Ureter (tissue), 1 donor: ENCODE results near the gene KLHDC7B. TPM values are rescaled to one million over a fixed set of nuclear protein-coding genes. Genes with fewer than 3 reads are reported as not detected.

Experiments used
- DNase-seq: peaks from one replicate; pipeline ENCODE4 v3.0.0-alpha.2; 2020; ENCODE audit warnings: low spot score
- total RNA-seq: library from RNA; stranded (reverse); gene quantifications from one replicate; pipeline ENCODE4 v1.2.4, GENCODE V29; 2023
- donor health status: DM: yes; HTN: yes; CAD: no.

The KLHDC7B gene
- total RNA-seq, 1 donor from 2014 or later, result 1.2 TPM

DNA sequence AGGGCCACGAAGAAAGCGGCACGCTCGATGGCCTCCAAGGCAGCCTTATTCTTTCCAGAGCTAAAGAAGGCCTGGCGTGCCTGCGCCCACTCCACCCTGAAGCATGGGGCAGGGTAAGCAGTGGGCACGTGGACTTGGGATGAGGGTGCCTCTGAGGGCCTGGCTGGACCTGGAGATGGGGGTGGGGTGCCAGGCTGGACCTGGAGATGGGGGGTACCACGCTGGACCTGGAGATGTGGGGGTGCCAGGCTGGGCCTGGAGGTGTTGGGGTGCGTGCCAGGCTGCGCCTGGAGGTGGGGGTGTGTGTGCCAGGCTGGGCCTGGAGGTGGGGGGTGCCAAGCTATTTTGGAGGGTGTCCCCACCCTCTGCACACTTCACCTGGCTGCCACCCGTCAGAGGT lies 27.3 kb downstream of the KLHDC7B start:
- no peak for DNase-seq

DNA sequence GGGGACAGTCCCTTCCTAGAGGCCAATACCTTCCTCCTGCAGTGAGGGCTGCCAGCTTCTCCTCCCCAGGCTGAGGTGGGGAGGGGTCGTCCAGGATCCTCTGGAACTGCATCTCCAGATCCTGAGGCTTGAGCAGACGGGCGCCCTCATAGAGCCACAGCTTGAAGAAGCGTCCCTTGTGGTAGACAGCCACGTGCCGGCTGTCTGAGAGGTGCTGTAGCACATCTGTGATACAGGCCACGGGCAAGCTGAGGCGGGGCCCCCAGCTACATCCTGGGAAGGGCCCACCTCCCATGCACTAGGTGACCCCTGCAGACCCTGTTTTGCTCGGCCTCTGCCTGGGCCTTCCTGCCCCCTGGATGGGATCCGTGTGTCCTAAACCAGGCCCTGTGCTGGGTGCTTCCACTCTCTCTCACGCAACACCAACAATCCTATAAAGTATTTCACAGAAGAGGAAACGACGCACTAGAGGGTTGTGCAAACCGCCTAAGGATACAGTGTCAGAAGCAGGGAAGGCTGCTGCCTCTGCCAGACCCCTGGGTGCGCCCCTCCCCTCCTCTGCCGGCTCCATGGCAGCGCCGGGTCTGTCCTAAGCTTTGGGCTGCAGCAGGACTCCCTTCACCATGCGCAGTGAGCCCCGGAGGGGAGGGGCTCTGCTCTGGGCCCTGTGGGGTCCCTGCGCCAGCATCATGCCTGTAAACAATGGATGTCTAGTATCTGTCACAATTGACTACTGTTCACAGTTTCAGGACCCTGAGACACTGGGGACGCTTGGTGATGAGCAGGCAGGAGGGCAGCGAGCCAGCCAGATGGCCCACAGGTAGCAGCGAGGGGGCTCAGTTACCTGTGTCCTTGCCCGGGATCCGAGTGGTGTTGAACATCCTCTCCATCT lies 28.0 kb downstream of the KLHDC7B start:
- no peak for DNase-seq

DNA sequence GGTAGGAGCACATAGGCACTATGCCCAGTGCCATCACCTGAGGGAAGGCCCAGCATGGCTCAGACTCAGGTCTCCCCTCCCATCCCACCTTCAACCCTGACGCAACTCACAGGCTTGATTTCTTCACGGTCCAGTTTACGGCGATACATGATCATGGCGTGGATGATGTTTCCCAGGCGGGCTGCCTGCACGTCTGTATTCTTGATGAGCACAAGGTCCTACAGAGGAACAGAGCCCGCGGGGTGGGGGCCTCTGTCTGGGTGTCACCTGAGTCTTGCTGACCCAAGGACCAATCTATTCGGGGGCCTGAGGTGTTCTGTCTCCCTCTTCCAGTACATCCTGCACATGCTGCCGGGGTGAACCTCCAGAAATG lies 28.7 kb downstream of the KLHDC7B start:
- no peak for DNase-seq

DNA sequence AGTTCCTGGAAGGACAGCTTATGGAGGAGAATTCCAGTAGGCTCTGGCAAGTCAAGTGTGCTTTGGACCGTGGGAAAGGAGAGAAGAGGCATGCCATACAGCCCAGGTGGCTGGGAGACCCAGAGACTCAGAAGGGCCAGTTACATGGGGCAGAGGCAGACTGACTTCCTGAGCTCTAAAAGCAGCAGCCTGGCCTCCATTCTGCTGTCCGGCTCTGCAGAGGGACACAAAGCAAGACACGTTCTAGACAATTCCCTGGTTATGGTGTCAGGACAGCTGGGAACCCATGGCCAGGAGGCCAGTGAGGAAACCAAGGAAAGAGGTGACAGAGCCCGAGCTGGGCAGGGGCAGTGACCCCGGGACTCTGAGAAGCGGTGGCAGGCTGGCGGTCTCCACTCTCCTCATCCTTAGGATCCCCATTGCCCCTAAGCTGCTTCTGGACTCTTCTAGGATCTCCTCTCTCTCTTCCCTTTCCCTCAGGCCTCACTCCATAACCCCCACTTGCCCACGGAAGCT lies 29.8 kb downstream of the KLHDC7B start:
- no peak for DNase-seq

DNA sequence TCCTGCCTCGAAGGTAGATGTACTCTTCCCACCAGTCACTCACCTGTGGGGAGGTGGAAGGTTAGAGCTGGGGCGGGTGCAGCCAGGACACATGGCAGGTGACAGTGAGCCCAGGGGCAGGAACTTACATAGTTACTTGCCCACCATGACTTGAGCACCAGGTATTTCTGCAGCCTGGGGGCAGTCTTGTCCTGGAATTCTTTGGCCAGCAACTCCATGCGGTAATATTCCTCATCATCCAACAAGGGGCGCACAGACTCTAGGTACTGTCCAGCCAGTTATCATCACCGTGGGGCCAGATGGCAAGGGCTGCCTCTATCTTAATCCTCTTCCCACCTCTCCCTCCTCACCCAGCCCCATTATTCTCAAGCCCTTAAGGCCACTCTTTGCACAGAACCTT lies 30.4 kb downstream of the KLHDC7B start:
- DNase-seq, result no peak

DNA sequence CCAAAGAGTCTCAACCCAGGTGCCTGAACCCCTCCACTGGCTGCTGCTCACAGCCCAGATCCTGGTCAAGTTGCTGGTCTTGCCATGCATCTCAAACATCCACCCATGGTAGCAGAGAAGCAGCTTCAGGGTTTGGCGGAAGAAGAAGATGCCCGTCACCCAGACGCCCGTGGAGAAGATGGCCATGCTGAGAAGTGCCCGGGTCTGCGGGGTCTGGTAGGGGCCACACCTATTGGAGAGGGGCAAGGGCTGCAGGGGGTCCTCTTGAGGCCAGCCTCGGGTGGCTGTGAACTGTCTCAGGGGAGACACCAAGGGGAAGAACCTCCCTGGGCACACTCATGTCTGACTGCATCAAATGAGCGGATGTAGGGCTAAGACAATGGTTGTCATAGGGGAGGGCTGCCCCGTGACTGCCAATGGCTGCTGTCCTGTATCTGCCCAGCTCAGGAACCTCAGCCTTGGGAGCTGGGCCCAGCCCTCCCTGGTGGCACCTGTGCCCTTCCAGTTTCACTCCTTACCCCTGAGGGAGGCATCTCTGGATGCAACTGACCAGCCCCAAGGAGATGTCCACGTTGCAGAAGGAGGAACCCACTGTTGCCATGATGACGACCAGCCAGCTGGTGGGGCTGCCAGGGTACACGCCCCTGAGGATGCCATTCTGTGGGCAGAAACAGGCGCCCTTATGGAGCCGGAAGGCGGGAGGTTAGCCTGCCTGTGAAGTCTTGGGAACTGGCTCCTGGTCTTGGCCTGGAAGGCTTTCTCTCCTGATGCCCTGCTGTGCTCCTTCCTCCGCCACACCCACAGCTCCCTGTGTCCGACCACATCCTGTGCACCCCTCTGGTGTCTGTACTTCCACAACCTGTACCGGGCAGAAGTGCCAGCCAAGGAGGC lies 31.4 kb downstream of the KLHDC7B start:
- no peak for DNase-seq

DNA sequence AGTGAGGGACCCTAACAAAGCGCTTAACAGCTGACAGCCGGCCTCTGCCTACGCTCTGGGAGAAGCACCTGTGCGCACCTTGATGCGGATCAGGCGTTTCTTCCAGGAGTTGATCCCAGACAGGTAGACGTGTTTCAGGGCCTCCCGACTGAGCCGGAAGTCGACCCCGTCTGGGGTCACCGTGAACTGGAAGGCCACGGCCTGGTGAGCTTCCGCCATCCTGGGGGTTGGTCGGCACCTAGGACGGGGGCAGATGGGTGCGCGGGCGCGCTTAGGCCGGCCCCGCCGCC lies 31.9 kb downstream of the KLHDC7B start:
- no peak for DNase-seq

DNA sequence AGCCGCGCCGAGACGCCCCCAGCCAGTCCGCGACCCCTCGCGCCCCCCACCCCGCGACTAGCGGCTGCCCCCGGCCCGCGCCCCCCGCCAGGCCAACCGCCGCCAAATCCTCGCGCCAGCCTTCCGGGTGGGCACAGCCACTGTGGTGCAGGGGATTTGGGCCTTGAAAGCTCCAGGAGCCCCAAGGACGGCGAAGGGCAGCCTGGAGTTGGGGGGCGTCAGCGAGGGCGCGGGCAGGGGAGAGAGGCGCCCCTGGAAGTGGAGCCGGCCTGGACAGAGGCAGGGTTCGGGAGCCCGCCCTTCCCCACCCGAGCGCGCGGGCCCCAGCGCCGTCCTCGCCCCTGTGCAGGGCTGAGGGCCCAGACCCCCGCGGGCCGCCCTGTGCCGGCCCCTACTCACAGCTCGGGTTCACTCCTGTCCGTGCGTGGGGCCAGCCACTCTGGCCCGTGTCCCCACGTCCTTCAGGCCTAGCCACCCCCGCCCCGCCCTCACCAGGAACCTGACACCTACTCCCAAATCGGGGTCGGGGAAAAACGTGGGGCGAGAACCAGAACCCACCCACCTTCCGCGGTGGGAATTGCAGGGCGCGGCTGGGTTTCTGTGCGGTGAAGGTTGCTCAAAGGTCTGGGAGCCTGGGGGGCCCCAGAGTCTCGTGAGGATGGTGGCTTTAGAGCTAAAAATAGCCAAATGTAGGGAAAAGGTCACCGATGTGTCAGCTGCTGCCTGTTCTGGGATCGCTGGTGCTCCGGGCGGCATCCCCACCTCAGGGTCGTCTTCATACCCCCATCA lies 32.5 kb downstream of the KLHDC7B start, which contains the start of gene CPT1B:
Gene CPT1B, minus strand, starts transcription at position 441 of the 789 bp plus-strand sequence. CDS start 512 bp downstream, outside the sequence.
- no peak for DNase-seq

DNA sequence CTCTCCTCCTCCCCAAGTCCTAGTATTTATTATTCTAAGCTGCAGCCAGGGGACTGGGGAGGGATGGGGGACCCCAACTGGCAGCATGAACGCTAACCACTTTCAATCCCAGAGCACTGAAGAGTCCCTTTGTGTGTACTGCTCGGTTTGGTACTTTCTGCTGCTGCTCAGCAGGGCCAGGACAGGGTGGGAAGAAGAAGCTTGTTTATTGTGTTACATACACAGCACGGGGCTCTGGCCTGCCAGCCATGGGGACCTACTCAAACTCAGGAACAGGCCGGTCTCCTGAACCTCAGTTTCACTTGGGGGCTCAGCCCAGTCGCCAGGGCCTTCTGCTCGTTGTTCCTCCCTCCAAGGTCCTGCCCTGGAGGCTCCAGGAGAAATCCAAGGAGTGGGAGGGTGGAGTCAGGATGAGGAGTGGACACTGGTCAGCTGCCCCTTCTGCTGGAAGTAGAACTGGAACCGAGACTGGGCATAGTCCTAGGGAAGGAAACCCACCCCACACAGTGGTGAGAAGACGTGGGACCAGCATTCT lies 33.1 kb downstream of the KLHDC7B start:
- DNase-seq, result no peak

DNA sequence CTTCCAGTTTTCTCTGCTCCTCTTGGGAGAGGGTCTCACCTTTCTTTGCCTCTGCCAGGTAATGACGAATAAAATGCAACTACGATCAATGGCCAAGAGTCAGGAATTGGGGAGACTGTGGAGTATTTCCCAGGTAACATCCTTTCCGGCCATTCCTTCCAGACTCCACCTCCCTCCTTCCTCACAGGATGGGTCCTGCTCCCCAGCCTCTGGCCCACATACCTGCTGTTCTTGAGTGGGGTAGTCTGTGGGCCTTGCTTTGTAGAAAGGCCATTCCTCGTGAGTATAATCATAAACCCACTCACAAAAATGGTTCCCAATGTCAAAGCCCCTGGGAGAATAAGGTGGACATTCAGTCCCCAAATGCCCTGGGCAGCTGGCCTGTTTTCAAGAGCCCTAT lies 34.1 kb downstream of the KLHDC7B start:
- DNase-seq, result no peak

DNA sequence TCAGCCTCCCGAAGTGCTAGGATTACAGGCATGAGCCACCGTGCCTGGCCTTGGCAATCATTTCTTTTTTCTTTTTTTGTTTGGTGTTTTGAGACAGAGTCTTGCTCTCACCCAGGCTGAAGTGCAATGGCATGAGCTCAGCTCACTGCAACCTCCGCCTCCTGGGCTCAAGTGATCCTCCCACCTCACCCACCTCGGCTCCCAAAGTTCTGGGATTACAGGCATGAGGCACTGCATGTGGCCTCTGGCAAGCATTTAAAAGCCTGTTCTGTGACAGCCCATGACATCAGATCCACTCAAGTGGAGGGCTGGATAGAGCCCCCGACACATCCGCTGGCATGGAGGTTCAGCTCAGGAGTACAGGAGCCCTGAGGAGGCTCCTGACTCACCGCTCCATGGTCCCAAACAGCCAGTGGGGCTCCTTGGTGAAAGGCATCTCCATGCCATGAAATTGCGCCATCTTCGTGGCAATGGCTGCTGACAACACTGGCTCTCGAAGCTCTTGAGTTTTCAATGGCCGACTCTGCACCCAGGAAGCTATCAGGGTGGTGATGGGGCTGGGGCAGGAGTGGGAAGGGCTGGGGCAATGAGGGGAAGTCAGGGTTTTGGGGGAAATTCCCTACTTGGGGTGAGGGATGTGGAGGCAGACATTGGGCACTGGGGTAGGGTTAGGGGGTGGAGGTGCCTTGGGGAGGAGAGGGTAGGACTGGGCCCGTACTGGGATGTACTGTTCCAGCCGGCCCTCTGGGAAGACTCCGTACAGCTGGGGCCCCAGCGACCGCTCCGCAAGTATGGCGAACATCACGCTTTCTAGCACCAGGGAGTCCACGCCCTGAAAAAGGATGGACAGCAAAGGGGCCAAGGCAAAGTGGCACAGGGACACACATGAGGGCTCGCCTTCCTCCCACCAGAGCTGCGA lies 35.6 kb downstream of the KLHDC7B start:
- no peak for DNase-seq

DNA sequence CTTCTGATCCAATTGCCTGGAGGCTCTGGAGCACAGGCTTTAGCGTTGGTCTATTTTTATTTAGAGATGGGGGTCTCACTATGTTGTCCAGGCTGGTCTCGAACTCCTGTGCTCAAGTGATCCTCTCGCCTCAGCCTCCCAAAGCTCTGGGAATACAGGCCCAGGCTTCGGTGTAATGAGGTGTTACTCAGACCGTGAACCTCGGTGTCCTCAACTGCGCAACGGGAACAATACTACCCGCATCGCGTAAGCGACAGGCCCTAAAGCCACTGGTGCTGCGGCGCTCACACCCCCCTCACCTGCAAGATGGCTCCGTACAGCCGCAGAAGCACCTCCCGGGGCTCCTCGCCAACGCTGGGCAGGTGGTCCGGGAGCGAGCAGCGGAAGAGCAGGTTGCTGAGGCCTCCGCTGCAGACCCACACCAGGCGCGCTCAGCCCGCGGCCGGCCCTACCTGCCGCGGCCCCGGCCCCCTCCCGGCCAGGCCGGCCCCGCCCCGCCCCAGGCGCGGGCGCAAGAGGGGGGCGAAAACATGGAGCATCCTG lies 36.3 kb downstream of the KLHDC7B start:
- DNase-seq, result no peak

DNA sequence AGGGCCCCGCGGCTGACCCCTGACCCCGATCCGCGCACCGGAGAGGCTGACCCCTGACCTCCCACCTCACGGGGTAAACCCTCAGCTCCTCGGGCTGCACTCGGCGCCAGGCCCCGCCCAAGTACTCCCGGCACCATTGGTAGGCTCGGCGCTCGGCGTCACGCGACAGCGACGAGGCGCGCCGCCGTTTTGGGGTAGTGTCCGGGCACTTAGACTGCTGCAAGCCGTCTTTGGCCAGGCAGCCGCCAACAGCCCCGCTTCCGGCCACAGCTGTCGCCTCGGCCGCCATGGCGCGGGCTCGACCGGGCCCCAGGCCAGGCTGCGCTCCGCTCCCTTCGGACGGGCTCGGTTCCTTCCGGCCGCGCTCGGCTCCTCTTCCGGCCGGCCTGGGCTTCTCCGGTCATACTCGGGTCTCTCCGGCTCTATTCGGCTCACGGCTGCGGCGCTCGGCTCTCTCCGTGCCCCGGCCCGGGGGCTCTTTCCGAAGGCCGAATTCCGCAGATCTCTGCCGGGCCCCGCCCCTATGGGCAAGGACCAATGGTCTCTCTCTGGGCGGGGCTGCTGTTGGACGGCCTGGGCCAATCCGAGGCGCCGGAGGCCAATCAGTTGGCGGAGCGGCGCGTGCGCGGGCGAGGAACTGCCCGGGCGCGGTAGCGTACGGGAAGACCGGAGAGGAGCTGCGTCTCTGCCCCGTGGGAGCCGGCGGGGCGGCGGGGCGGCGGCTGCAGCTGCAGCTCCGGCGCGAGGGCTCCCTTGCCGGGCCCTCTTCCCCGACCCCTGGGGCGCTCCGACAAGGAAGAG lies 37.0 kb downstream of the KLHDC7B start, which contains the start of gene CHKB:
Gene CHKB, minus strand, starts transcription at position 357 of the 801 bp plus-strand sequence. Its CDS starts 68 bp downstream, at position 289.
- peak; percentile 99 for DNase-seq

DNA sequence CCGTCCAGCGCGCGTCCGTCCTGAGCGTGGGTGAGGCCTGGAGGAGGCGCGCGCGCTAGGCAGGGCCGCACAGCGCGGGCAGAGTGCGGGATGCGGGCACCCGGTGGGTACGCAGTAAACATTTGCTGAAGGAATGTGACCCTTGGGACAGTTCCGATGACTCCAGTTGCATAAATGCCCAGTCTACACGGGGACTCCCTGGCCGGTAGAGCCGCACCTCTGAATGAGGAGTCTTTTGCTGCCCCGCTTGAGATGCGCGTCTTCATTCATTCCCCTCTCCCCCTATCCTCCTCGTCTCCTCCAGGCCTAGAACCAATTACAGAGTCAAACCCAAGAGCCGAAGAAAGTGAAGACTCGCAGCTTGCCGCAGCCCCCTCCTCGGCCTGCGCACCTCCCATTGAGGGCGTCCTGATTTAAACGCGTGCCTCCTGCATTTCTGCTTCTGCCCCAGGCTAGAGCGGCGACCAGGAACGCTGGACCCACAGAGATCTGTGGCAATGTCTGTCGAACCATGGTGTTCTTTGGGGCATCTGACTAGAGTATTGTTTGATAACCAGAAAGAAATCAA lies 37.7 kb downstream of the KLHDC7B start:
- no peak for DNase-seq

DNA sequence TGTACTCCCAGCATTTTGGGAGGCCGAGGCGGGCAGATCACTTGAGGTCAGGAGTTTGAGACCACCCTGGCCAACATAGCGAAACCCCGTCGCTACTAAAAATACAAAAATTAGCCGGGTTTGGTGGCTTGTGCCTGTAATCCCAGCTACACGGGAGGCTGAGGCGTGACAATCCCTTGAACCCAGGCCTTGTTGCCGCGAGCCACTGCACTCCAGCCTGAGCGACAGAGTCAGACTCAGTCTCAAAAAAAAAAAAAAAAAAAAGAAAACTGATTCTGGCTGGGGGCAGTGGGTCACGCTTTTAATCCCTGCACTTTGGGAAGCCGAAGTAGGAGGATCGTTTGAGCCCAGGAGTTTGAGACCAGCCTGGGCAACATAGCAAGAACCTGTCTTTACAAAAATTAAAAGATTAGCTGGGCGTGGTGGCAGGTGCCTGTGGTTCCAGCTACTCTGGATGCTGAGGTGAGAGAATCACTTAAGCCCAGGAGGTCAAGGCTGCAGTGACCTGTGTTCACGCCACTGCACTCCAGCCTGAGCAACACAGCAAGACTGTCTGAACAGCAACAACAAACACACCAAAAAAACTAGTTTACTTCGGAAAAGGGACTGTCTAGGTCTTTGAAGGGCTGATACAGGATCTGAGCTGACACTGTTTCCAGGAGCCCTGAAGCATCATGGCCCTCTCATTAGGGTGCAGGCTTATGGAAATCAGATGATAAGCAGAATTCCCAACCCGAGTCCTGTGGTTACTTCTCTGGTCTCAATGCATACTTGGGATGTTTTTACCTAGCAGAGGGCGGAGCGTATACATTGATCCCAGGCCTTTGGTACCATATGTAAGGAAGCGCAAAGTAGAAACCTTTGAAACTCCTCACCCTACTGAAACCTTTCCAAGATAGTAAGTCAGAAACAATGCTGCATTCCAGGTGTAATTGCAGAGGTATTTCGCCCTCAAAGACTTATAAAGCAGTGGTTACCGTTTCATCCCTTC lies 38.7 kb downstream of the KLHDC7B start:
- DNase-seq, result no peak

DNA sequence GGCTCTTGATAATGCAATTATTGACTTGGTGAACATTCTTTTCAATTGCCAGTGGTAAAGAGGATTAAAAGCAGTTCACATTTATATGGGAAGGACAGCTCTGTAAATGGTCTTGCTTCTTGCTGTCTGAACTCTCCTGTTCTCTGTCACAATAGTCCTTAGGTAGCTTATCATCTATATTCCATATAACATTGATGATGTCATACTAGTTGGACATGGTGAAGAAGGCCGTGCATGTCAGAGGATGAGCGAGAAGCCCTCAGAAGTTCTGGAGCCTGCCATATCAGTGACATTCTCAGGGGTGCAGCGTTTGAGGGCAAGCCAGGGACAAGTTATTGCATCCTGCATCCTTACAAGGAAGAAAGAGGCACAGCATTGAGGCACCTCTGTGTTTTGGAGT lies 39.5 kb downstream of the KLHDC7B start:
- DNase-seq, result no peak

DNA sequence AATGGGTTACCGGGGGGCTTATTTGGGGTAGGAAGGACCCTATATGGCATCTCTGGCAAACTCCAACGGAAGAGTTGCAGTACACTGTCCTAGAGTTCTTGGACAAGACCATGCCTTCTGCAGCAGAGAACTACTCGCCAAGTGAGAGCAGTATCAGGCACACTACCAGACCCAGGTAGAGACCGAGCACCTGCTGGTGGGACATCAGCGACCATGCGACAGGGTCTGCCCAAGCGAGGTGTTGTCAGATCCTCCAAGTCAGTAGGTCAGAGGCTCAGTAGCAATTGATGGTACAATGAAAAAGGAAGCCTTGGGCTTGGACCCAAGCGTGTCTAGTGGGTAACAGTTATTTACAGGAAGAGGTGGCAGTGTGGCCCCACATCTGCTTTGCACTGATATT lies 40.1 kb downstream of the KLHDC7B start:
- no peak for DNase-seq

DNA sequence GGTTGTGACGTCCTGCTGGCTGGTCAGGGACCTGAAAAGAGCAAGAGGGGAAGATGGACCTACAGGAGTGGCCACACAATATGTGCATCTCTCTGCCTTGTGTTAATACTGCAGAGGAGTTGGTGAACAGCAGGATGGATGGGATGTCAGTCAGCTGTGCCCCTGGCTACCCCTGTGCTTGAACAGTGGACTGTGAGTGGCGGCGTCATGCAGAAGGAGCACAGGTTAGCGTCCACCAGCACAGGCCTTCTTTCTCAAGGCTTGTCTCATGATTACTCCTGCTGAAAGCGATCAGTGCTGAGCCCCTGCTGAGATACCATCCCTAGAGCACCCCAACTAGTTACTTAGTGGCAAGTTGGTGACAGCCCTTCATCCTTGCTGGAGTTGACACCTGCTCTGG lies 40.7 kb downstream of the KLHDC7B start:
- DNase-seq, result no peak
